HCEC 1CT (cell line): Measurements from ENCODE around the gene CHST8.
"Not testable (repeated sequence)": the region's sequence is repeated elsewhere in the genome, so short reads cannot be mapped to it uniquely, and the experiment has no call there.

Experiments
- DNase-seq: peaks from one replicate; pipeline ENCODE4 v3.0.0-alpha.2; 2017

Gene CHST8

GRCh38 chr19:33695547-33695946 is 73.8 kb downstream of the CHST8 start:
- DNase-seq: not testable (repeated sequence)

DNA sequence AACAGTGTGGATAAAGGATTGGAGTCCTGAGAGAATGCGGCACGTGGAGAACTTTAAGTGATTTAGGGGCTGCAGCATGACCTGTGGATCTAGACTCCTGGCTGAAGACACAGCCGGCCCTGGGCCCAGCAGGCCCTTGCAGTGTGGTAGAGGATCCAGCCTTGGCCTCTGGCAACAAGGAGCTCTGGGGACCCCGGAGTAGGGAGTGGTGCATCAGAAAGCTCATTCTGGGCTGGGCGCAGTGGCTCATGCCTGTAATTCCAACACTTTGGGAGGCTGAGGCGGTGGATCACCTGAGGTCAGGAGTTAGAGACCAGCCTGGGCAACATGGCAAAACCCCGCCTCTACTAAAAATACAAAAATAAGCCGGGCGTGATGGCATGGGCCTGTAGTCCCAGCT is 76.0 kb downstream of the CHST8 start:
- no peak for DNase-seq

DNA sequence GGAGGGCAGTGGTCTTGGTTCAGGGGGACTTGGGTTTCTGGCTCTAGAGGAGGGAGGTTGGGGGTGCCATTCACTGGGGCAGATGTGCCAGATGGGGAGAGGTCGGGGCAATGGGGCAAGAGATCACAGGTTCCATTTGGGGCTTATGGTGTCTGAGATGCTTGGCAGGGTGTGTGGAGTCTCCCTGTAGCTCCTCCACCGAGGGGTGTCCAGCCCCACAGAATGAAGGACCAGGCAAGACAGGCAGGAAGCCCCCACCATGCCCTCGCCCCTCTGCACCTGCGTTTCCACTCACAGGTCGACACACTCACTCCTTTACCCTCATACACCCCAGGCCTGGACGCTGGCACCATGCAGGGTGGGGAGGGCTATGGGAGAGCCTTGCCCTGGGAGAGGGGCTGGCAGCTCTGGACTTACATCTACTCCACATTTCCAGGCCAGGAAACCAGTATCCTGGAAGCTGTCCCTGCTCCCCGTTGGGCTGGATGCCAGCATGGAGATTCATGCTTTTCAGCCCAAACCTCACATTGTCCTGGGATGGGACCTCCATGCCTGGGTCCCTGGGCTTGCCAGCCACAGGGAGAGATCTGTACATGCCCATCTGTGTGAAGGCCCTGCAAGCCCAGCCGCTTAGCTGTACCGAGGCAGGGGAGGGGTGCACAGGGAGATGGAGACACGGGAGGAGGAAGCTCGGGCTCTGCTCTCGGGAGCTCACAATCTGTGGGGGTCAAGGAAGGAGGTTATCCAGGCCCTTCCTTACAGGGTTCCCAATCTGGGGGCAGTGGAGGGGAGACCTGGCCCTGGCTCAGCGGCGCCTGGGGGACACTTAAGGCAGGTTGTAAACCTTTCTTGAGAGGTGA is 77.1 kb downstream of the CHST8 start:
- DNase-seq: no peak

DNA sequence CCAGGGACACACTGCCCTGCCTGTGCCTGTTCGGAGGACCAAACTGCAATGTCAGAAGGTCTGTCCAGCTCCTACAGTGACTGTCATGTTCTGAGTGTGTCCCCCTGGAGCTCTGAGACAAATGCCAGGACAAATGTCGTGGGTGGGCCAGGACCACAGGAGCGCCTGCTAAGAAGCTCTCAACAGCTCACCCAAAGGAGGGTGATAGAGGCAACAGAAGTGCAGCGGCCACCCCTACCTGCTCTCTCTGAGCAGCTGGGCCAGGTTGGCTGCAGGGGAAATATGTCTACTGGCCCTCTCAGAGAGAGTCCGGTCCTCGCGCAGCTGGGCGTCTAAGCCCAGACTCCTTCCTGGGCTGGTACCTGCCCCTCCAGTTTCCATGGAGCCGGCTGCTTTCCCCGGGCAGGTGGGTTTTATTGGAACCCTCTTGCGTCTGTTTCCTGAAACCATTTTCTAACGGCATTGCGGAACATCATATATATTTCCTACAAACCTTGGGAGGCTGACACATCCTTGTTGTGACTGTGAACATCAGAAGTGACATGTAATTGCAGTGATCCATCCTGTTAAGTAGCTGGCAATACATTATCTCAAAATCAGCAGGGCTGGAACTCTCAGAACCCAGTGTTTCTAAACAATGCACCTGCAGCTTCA is 78.1 kb downstream of the CHST8 start:
- no peak for DNase-seq

- DNase-seq: no peak
These were observed 78.8 kb downstream of the CHST8 start for GRCh38 chr19:33700408-33701013.

GRCh38 chr19:33701565-33701964 is 79.8 kb downstream of the CHST8 start:
- no peak for DNase-seq

DNA sequence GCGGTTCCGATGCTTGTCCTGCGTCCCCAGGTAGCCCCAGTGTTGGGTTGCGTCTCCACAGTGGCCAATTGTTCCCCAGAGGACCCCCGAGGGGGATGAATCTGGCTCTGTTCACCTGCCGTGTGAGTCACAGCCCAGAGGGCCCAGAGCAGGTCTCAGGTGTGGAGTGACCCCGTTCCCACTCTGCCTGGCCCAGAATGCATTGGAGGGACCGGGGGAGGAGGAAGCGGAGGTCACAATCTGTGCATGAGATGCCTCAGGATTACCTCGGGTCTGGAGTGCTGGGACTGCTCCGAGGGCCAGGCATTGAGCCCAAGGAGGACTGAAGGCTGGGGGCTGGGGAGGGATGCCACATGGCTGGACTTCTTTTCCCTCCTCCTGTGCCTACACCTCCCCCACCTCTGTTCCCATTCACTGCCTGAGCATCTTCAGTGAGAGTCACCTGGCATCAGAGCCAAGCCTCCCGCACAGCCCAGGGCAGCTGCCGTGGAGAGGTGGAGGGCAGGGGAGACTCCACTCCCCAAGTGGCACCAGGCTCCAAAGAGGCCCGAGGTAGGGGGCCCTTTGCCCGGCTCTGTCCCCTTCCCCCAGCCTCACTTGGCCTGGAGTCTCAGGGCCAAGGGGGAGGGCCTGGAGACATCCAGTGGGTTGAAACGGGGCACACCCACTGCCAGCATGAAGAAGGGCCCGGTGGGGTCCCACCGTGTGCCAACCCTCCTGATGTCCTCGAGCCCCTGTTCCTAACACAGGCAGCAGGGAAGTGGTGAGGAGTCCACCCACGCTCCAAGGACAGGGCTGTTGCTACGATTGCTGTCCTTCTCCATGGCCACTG is 81.1 kb downstream of the CHST8 start:
- DNase-seq: no peak

DNA sequence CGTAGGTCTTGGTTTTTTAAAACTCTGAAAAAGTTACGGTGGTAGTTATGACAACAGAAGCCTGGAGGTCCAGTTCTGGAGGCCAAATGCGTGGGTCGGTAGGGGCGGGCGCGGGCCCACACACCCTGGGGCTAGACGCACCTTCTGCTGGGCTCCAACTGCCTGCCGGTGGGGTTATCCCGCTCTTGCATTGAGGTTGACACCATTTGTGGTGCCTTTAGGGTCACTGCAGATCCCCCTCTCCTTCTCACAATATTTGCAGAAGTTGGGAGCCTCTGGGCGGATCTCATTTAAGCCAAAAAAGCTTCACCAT is 81.6 kb downstream of the CHST8 start:
- no peak for DNase-seq

GRCh38 chr19:33703821-33704220 is 82.1 kb downstream of the CHST8 start:
- DNase-seq: no peak

- no peak for DNase-seq
These were observed 82.5 kb downstream of the CHST8 start for GRCh38 chr19:33704271-33704670.

DNA sequence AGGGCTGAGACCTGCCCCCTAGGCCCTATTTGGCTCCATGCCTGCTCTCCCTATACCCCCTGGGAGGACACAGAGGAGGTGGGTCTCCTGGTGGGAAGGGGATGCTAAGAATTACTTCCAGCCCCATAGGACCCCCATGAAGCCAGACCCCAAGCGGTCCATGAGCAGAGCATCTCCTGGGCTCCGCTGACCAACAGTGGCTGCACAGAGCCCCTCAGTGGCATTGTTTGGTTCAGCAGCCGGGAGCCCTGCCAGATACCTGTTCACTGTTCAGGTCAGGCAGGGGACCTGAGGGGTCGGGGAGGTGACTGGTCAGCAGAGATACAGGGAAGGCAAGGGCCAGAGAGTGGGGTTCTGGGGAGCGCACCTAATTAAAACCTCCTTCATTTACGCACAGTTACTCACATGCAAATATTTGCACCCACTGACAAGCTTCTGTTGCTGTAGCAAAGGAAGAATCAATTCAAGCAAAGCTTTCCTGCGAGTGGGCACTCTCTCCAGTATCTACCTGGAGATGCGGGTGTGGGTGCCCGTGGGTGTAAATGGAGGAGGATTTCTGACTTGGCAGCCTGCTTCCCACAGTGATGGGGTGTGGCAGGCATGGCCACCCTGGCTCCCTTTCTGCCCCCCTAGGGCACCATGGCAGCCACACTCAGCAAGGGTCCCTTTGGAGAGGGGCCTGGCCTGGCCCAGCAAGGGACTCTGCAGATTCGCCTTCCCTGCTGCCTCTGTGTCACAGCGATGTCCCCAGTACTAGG is 83.5 kb downstream of the CHST8 start:
- DNase-seq: no peak

DNA sequence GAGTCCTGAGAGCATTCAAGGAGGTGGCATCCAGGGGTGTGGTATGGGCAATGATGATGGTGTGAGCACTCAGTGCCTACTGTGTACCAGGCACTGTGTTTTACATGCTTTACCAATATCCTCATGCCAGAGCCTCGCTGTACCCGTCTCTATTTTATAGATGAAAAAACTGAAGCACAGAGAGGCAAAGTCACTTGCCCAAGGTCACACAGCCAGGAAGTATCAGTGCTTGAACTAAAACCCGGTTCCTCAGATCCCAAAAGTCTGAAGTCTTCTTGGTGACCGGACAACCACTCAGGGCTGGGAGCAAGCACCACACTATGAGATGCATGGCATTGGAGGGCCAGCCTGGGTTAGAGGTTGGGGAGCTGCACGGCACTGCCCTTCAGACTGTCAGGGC is 84.1 kb downstream of the CHST8 start:
- DNase-seq: no peak

DNA sequence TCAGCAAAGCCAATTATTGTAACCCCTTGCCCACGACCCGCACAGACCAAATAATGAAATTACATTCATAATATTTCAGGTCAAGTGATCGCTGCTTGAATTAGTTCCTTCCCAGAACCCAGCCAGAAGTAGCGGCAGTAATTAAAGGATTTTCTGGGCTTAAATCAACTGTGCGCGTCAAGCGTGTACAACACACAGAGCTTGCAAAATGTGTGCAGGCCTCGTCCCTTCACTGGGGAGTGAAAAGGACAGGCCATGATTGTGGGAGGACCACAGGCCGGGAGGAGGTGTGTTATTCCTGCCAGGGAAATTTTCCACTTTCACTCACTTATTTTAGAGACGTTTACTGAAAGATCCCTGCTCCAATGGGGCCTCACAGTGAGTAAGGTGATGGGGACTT is 84.9 kb downstream of the CHST8 start:
- DNase-seq: no peak

DNA sequence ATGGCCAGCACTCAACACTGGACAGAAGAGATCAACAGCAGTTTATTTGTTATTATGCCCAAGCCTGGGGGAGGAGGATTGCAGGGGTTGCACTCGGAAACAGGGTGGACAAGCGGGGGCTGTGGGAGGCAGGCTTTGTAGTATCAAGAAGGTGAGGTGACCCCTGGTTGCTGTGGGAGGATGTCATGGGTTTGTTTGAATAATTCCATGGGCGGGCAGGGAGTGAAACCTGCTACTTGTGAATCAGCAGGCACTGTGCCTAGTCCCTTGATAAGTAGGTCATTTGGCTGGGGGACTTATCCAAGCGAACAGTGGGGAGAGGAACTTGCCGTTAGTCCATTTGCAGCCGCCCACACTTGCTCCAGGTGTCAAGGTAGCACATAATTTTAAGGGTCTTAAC is 90.5 kb downstream of the CHST8 start:
- DNase-seq: no peak

GRCh38 chr19:33713194-33713593 is 91.4 kb downstream of the CHST8 start:
- no peak for DNase-seq

- DNase-seq: no peak
These were observed 92.4 kb downstream of the CHST8 start for GRCh38 chr19:33714149-33714548.

DNA sequence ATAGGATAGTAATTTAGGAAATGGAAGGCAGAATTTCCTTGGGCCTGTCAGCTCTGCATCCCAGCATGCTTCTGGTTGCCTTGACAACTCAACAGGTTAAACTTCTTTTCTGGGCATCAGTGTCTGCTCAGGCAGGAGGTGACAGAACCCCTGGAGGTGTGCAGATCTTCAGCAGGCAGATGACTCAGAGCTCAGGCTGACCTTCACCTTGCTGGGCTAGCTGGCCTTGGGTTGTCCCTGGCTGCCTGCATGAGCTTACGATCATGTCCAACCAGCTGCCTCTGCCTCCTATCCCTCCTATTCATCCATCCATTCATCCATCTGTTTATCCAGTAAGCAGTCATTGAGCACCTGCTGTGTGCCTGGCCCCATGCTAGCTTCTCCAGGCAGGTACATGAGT is 93.7 kb downstream of the CHST8 start:
- no peak for DNase-seq

DNA sequence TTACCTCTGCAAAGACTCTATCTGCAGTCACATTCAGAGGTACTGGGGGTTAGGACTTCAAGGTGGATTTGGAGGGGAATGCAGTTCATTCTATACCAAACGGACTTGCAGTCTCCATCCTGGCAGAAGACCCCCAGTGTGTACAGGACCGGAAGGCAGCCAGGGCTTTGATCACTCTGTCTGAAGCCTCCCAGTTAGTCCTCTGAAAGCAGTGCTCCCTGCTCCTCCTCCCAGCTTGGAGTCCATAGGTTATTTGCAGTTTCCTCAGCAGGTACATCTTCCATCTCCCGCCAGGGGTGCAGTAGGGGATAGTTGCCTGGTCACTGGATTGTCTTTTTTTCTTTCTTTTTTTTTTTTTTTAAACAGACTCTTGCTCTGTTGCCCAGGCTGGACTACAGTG is 96.1 kb downstream of the CHST8 start:
- no peak for DNase-seq

DNA sequence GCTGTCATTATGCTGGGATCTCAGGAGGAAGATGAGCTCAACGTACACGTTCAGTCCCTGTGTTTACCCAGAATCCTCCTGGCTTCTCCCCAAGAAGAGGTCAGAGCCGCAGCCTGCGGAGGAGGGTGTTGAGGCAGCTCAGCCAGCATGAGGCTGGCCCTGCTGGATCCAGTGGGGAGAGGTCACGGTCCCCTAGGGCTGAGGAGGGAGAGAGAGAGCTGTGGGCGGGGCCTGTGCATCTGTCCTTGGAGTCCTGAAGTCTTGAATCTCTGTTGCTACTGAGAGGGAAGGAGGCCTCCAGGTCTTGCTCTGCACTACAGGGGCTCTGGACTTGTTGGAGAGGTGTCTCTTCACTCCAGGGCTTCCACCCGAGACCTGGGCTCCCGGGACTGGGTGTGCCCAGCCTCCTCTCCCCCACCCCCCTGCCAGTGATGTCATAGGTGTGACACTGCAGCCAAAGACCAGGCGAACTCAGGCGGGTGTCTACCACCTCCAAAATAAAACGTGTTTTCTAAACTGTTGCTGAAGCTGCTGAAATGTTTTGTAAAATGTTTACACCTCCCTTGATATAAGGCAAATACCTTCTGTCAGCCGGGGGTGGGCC is 97.0 kb downstream of the CHST8 start:
- DNase-seq: no peak

- DNase-seq: no peak
These were observed 97.8 kb downstream of the CHST8 start for GRCh38 chr19:33719366-33720154.

GRCh38 chr19:33720155-33720493 is 98.4 kb downstream of the CHST8 start:
- no peak for DNase-seq
